ENCODE results near the gene TBC1D22A. TPM values are rescaled to one million over a fixed set of nuclear protein-coding genes. Genes with fewer than 3 reads are reported as not detected.

Gene TBC1D22A
- total RNA-seq, 6 experiments from 2014 or later = 10.9 to 18.1 (median 14.0) TPM

- Histone ChIP-seq H3K9me3 (no peaks in the 10 kb centered on the region), H3K36me3 (no peaks in the 10 kb centered on the region), H3K27ac (no peak overlapping the region), H3K4me3 (no peak overlapping the region), H3K4me1 (no peaks in the 10 kb centered on the region), H3K27me3 (no peaks in the 10 kb centered on the region)
- ATAC-seq = no peak
- intact Hi-C loops (cut with DNase I) = no loop called here
- TF ChIP-seq CTCF (IDR thresholded peaks at IDR 0.05) (no peak), POLR2A (IDR thresholded peaks at IDR 0.05) (no peak)
- 80% methylated on average over 2 of the region's 7 CpGs for WGBS (ENCODE audit: insufficient coverage, low coverage, low lambda C conversion rate, missing lambda C conversion rate)
- no peak for DNase-seq
Observed at GRCh38 chr22:47021371-47022074, 259.1 kb downstream of the TBC1D22A start.

- TF ChIP-seq CTCF (IDR thresholded peaks at IDR 0.05) = no peak
- TF ChIP-seq POLR2A (IDR thresholded peaks at IDR 0.05) = no peak
- Histone ChIP-seq H3K27me3 (no peaks in the 10 kb centered on the region), H3K9me3 (no peaks in the 10 kb centered on the region), H3K4me1 (no peaks in the 10 kb centered on the region), H3K27ac (no peak overlapping the region), H3K4me3 (no peak overlapping the region), H3K36me3 (no peaks in the 10 kb centered on the region)
- DNase-seq (no peak), ATAC-seq (no peak)
- 88% methylated on average over 3 of the region's 3 CpGs for WGBS (ENCODE audit: insufficient coverage, low coverage, low lambda C conversion rate, missing lambda C conversion rate)
- intact Hi-C loops (cut with DNase I) = no loop called here
Observed at GRCh38 chr22:47022075-47022473, 259.6 kb downstream of the TBC1D22A start.

GRCh38 chr22:47022475-47022874, 260.0 kb downstream of the TBC1D22A start:
- DNase-seq (no peak), ATAC-seq (no peak)
- Histone ChIP-seq H3K4me3 (no peak overlapping the region), H3K36me3 (no peaks in the 10 kb centered on the region), H3K9me3 (no peaks in the 10 kb centered on the region), H3K27ac (no peak overlapping the region), H3K4me1 (no peaks in the 10 kb centered on the region), H3K27me3 (no peaks in the 10 kb centered on the region)
- intact Hi-C loops (cut with DNase I) = no loop called here
- 96% methylated on average over 7 of the region's 7 CpGs for WGBS (ENCODE audit: insufficient coverage, low coverage, low lambda C conversion rate, missing lambda C conversion rate)
- TF ChIP-seq CTCF (IDR thresholded peaks at IDR 0.05) = no peak
- no peak for TF ChIP-seq POLR2A (IDR thresholded peaks at IDR 0.05)

GRCh38 chr22:47023871-47024270, 261.4 kb downstream of the TBC1D22A start:
- H3K27ac ChIP-seq = no peak overlapping the region
- DNase-seq (no peak), ATAC-seq (no peak)
- H3K36me3 ChIP-seq = no peaks in the 10 kb centered on the region
- intact Hi-C loops (cut with DNase I) = no loop called here
- H3K4me3 ChIP-seq = no peak overlapping the region
- TF ChIP-seq CTCF (IDR thresholded peaks at IDR 0.05) = no peak
- no peak for TF ChIP-seq POLR2A (IDR thresholded peaks at IDR 0.05)
- no peaks in the 10 kb centered on the region for H3K4me1 ChIP-seq
- 93% methylated on average over 12 of the region's 13 CpGs for WGBS (ENCODE audit: insufficient coverage, low coverage, low lambda C conversion rate, missing lambda C conversion rate)
- H3K9me3 ChIP-seq = no peaks in the 10 kb centered on the region
- H3K27me3 ChIP-seq = no peaks in the 10 kb centered on the region

Data from right lobe of liver (tissue), 6 donors.